NK-92 treated with Interleukin-12 subunit alpha and Interleukin-12 subunit beta, amount 100 ng/mL, for 24 hours (cell line): Measurements from ENCODE around the gene REEP1.

Experiments used
- DNase-seq: peaks from one replicate; lab custom pipeline; 2025; lab: John Stamatoyannopoulos, UW

REEP1 gene

GRCh38 chr2:86305915-86306254, 31.5 kb downstream of the REEP1 start:
- no peak for DNase-seq

- no peak for DNase-seq
Measured at GRCh38 chr2:86305195-86305914, 32.1 kb downstream of the REEP1 start.

GRCh38 chr2:86304416-86304815, 33.0 kb downstream of the REEP1 start:
- no peak for DNase-seq

- no peak for DNase-seq
Measured at GRCh38 chr2:86302320-86302719, 35.1 kb downstream of the REEP1 start.

GRCh38 chr2:86301711-86302202, 35.7 kb downstream of the REEP1 start:
- DNase-seq = no peak

GRCh38 chr2:86301009-86301408, 36.4 kb downstream of the REEP1 start:
- no peak for DNase-seq

- no peak for DNase-seq
Measured at GRCh38 chr2:86300496-86300895, 36.9 kb downstream of the REEP1 start.

- no peak for DNase-seq
Measured at GRCh38 chr2:86298411-86299390, 38.7 kb downstream of the REEP1 start.

- no peak for DNase-seq
Measured at GRCh38 chr2:86297382-86298147, 39.9 kb downstream of the REEP1 start.

- no peak for DNase-seq
Measured at GRCh38 chr2:86296947-86297346, 40.5 kb downstream of the REEP1 start.

GRCh38 chr2:86295066-86295465, 42.4 kb downstream of the REEP1 start:
- DNase-seq = no peak

- no peak for DNase-seq
Measured at GRCh38 chr2:86293612-86294011, 43.8 kb downstream of the REEP1 start.

GRCh38 chr2:86292571-86293515, 44.6 kb downstream of the REEP1 start:
- no peak for DNase-seq

- DNase-seq = no peak
Measured at GRCh38 chr2:86291328-86291662, 46.1 kb downstream of the REEP1 start.

GRCh38 chr2:86290596-86291327, 46.7 kb downstream of the REEP1 start:
- no peak for DNase-seq

GRCh38 chr2:86286516-86286915, 50.9 kb downstream of the REEP1 start:
- no peak for DNase-seq

- DNase-seq = no peak
Measured at GRCh38 chr2:86285981-86286380, 51.4 kb downstream of the REEP1 start.

GRCh38 chr2:86285571-86285970, 51.9 kb downstream of the REEP1 start:
- no peak for DNase-seq

- no peak for DNase-seq
Measured at GRCh38 chr2:86284987-86285386, 52.4 kb downstream of the REEP1 start.

GRCh38 chr2:86284401-86284841, 53.0 kb downstream of the REEP1 start:
- DNase-seq = no peak
